HG03095 (cell line): ENCODE results near the gene UCN2.

Experiments used
- ATAC-seq: cut with Tn5 transposase; IDR thresholded peaks from one replicate; pipeline ENCODE4 v1.9.1; 2021; ENCODE audit warnings: moderate library complexity; ENCODE audit not compliant: unreplicated experiment

The UCN2 gene

DNA sequence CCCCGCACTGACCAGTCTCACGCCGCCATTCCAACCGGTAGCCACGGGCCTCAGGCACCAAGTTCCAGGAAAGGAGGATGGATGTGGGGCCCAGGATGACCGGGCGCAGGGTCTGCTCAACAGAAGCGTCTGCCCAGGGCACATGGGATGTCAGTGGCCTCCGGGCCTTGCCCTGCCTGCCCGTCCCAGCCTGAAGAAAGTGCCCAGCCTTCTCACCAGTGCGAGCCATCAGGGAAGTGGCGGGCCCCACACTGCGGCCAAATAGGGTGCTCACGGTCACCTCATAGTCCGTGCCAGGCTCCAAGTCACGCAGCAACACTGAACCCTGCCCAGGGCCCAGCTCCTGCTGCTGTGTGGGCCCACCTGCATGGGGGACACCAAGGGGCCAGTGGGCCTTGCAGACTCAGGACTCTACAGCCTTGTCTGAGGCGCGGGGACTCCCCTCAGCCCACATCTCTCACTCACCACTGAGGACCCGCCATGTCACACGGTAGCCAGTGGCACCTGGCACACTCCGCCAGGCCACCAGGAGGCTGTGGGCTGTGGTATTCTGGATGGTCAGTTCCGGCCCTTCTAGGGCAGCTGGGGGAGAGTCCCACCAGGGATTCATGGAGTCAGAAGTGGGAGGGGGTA is 28.4 kb upstream of the UCN2 start:
- no peak for ATAC-seq

DNA sequence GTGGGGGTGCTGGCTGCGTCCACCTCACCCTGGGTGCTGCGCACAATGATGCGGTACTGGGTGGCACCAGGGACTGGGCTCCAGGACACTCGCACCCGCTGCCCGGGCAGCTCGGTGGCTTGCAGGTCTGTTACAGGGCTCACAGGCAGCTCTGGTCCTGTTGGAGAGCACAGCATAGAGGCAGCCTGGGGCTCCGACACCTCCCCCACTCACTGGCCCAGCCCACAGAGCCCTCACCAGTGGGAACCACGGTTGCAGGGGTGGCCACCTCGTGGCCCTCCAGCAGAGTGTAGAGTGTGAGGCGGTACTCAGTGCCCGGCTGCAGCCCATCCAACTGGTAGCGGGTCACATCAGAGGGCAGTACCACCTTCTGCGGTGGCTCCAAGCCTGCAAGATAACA is 27.9 kb upstream of the UCN2 start:
- no peak for ATAC-seq

DNA sequence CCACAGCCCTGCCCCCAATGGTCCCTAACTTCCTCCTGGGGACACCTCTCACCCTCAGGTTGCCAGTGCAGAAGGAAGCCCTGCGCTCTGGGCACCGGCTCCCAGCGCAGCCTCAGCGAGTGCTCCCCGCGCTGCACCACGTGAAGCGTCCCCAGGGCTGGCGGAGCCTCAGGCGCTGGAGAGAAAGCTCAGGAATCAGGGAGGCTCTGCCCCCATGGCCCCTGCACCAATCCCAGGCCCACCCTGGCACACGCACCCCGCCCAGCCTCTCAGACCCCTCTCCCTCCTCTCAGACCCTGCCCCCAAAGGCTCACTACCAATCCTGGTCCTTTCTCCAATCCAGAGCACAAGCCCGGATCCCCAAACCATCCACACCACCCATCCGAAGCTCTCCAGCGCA is 24.6 kb upstream of the UCN2 start:
- ATAC-seq, result no peak

DNA sequence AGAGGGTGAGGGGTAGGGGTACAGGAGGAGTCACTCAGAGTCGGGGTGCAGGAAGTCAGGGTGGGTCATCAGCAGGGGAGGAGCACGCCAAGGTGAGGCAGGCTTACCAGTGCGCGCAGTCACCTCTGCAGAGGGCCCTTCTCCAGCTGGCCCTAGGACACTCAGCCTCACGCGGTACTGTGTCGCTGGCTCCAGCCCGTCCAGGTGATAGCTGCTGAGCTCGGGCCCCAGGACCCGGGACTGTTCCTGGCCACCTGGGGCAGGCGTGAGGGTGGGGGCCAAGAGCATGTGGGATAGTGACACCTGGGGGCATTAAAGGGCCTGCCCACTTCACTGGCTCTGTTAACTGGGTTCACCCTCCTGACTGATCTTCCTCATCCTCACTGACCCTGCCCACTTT is 24.1 kb upstream of the UCN2 start:
- ATAC-seq, result no peak

DNA sequence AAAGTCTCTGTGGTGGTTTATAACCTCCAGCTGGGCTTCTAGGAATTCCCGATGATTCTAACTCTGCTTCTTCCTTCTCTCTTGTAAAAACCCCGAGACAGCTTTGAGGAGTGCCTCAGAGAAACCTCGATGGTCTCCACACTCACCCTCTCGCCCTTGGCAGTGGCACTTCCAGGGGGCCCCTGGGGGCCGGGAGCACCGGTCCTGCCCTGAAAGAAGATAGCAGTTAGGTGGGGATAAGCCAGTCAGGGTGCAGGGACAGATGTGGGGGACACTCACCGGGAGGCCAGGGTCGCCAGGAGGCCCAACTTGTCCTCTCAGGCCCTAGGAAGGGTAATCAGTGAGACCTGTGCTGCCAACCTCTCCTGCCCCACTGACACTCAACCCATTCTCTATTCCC is 21.8 kb upstream of the UCN2 start:
- ATAC-seq, result no peak

DNA sequence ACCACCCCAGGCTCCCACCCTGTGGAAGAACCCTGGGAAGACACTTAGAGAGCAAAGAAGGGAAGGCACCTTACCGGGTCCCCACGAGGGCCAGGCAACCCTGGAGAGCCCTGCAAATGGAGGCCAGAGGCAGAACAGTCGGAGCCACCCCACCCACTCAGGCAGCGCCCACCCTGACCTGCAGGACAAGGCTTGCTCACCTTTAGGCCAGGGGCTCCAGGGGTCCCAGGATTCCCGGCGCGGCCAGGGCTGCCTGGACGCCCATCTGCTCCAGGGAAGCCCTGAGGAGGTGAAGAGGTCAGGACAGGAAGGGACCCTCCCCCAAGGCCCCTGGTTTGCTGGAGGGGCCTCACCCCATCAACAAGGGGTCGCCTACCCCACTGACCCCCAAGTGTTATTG is 21.3 kb upstream of the UCN2 start:
- ATAC-seq, result no peak

DNA sequence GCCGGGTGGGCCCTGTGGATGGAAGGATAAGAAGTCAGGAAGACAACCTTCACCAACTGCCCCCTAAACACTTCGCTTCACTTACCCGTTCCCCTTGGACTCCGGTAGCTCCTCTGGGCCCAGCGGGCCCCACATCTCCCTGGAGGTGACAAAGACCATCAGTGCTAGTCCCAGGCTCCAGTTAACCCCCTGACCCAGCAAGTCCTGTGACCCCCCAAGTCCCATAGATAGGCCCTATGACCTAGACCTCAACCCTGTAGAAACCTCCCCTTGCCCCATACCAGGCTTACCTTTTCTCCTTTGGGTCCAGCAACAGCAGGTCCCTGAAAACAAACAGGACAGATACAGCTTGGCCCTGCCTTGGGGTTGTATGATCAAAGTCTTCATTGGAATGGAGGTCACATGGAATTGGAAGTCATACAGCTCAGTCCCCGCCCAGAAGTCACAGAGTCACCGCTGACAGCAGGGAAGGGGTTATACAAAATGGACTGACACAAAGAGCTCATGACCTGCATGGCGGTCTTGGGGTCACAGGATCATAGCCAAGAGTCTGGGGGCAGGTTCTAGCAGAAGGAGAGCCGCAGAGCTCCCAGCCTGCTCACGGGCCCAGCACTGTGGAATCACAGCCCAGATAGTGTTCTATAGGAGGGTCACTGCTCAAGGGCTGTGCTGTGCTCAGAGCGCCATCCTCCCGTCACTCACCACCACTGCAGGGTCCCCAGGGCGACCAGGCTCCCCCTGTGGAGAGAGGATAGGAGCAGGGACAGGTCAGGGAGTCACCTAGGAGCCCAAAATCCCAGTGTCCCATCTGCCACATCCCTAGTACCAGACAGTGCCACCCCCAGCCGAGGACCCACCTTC is 18.3 kb upstream of the UCN2 start:
- ATAC-seq, result no peak

DNA sequence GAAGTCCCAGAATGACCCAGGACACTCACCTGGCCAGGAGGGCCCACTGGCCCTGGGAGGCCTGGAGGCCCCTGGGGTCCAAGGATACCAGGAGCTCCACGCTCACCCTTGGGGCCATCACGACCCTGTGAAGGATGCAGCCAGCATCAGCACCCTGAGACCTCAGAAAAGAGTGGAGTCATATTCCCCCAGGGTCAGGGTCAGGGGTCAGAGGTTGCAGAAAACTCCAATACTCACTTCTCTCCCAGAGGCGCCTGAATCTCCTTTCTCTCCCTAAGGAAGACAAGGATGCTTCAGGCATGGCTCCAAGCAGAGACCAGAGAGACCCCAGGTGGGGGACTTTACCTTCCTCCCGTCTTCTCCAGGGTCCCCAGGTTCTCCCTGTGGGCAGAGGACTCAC is 13.1 kb upstream of the UCN2 start:
- no peak for ATAC-seq

DNA sequence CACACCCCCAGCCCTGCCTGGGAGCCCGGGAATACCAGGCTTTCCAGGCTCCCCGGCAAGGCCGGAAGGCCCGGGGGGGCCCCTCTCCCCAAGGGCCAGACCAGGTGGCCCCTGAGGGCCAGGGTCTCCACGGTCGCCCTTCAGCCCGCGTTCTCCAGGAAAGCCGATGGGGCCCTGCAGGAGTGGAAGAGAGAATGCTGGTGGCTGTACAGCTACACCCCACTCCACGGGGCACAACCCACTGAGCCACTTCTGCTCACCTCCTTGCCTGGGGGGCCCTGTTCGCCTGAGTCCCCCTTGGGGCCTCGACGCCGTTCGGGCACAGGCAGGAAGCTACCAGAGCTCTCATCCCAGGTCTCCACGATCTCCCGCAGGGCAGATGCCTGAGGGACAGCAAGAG is 11.8 kb upstream of the UCN2 start:
- ATAC-seq, result no peak

DNA sequence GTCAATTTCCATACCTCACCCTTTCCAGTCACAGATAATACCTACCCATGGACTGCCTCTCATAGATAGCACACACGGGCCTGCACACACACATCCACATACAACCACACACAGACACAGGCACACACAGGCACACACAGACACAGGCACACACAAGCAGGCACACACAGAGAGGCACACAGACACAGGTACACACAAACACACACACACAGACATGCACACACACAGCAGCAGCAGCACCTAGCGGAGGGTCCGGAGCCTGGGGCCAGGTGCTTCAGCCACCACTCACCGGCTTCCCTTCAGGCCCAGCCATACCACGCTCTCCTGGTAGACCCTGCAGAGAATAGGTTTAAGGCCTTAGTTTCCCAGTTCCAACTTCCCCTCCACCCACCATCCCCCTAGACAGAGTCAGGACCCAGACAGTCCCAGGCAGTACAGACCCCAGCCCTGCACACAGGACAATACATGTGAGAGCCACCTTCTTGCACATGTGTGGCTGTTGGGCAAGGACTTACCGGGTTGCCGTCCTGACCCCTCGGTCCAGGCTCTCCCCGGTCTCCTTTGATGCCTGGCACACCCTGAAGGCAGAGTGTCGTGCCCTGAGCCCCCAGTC is 10.5 kb upstream of the UCN2 start:
- no peak for ATAC-seq

DNA sequence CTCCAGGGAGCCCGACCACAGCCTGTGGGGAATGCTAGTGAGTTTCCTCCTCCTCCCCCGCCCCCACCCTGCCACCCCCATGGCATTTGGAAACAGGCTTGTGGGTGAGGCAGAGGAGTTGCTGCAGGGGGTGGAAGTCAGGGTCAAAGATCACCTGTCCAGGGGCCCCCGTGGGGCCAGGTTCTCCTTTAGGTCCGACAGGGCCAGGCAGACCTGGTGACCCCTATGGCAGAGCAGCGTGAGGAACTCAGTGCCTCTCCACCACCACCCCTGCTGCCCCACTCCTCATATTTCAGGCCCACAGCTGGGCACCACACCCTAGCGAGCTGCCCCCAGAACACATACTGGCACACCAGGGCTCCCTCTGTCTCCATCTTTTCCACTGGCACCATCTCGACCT is 8.9 kb upstream of the UCN2 start:
- no peak for ATAC-seq

DNA sequence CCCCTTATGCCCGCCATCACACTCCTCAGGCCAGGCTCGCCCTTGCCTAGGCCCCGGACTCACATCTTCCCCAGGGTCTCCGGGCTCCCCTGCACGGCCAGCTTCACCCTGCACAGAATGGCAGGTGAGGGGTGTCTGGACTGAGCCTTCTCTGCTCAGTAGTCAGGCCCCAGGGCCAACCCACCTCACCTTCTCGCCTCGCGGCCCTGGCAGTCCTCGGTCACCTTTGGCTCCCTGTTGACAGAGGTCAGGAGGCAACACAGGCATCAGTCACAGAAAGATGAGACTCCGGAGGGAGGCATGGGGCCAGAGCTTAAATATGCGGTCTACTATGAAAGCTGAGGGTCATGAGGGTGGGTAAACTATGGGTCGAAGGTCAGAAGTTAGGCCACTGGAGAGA is 8.4 kb upstream of the UCN2 start:
- ATAC-seq, result no peak

DNA sequence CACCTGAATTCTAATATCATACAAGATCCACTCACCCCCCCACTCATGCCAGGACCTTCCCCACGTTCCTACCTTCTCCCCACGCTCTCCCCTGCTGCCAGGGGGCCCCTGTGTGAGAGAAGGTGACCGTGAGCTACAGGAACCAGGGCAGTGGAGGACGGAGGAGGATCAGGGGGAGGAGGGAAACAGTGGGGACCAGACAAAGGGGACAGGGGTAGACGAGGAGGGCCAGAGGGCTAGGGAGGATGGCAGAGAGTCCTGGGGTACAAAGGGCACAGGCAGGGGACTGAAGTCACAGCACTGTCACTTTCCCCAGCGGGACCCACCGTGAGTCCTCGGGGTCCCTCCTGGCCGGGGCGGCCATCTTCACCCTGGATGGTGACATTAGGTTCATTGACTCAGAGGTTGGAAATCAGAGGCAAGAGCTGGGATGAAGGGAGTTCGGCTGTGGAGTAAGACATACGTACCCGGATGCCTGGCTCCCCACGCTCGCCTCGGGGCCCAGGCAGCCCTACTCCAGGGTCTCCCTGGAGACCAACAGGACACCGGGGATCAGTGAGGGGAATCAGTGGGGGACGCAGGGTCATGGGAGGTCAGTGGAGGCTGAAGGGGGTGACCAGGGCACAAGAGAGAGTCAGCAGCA is 6.3 kb upstream of the UCN2 start:
- no peak for ATAC-seq

DNA sequence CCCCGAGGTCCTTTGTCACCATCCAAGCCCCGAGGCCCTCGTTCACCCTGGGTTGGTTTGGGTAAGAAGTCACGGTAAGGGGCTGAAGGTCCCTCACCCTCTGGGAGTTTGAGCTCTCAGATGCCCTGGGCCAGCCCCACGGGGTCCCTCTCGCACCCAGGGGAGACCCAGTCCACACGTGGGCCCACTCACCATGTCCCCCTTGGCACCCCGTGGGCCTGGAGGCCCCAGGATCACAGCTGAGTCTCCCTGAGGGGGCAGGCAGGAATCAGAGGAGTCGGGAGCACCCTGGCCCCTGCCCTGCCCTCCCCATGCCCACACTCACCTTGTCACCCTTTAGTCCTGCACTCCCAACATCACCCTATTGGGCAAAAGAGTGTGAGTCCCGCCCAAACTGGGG is 5.8 kb upstream of the UCN2 start:
- no peak for ATAC-seq

DNA sequence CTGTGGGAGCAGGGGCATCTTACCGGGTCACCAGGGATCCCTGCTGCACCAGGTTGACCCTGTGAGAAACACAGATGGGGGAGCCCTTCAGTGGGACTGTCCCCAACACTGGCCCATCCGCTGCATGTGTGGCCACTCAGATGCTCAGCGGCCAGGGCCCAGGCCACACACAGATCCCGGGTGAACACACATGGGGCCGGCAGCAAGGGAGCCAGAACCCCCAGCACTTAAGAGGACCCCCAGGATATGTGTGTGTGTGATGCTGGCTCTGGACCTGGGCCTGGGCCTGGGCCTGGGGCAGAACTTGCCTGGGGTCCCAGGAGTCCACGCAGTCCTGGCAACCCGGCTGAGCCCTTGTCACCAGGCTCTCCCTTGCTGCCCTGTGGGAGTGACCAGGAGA is 4.9 kb upstream of the UCN2 start:
- no peak for ATAC-seq

DNA sequence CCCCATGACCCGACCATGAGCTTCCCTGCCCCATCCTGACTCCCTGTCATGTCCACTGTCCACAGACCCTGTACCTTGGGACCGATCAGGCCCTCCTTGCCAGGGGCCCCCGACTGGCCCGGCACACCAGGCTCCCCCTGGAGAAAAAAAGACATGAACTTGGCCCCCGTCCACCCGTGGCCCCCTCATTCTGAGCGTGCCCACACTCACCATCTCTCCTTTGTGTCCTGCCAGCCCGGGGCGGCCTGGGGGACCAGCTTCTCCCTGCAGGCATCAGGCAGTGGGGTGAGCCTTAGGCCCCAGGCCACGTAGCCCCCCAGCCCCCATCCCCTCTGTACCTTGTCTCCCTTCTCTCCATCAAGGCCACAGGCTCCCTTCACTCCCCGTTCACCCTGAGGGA is 3.9 kb upstream of the UCN2 start:
- ATAC-seq, result no peak

DNA sequence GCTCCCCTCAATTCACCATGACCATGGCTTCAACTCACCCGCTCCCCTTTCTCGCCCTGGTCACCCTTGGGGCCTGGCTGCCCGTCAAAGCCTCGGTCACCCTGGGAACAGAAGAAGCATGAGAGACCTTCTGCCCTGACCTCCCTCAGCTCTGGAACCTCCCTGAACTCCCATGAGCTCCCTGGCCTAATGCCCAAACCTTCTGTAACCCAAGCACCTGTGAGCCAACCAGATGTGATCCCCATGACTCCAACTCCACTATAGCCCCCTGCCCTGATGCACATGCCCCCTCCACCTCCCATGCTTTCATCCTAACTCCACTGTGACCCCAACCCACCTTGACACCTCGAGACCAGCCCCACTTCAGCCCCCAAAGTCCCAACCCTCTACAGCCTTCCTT is 3.5 kb upstream of the UCN2 start:
- ATAC-seq, result no peak

DNA sequence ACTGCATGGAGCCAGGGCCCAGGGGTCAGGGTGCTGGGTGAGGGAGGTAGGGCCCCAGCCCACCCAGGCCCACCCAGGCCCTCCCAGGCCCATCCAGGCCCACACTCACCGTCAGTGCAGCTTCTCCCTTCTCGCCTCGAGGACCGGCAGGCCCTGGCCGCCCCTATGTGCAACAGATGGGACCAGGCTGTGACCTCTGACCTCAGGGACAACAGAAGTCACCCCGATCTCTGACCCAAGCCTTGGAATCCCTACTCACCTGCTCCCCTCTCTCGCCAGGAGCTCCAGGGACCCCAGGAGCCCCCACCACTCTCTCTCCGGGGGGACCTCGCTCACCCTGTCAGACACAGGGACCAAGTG is 2.8 kb upstream of the UCN2 start:
- ATAC-seq, result no peak

DNA sequence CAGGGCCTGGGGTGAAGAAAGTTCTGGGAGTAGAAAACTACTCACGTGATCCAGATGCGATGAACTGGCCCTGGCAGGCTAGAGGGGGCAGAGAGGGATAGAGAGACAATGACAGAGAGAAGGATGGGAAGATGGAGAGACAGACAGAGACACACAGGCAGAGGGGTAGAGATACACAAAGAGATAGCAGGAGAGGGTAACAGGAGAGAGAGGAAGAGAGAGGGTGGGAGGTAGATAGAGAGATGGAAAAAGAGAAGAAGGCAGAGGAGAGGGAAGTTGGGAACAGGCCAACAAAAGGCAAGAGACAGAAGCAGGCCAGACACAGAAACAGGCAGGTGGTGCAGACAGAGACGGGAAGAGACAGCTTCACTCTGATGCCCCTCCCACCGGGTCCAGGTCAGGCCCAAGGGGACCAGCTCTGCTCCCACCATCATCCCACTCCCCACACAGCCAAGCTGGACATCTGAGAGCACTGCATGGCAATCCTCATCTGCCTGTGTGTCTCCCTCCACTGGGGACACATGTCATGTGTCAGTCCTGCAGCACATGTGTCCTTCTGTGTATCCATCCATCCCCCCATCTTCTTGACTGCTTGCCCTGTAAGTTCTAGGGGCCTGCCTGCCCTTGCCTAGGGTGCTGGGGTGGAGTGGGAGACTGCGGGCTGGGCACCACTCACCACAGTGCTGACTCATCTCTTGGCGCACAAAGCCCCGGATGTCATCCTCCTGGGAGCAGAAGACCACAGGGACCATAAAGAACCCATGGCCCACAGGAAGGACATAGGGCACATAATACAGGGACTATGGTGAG is 2.2 kb upstream of the UCN2 start:
- ATAC-seq, result no peak

DNA sequence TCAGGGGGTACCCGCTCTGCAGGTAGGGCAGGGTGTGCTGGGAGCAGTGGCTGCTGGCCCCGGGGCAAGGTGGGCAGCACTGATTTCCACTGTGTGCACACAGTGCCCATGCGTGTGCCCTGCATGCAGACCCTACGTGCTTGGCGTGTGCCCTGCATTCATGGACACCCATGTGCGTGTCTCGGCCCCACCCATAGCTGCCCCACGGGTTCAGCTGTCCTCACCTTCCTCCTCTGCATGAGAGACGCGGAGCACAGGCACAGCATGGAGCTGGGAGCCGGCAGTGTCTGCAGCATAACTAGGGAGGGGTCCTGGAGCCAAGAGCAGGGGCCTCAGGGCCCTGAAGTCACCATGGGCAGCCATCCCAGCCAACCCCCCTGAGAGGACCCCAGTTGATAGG is 1.6 kb upstream of the UCN2 start:
- no peak for ATAC-seq

DNA sequence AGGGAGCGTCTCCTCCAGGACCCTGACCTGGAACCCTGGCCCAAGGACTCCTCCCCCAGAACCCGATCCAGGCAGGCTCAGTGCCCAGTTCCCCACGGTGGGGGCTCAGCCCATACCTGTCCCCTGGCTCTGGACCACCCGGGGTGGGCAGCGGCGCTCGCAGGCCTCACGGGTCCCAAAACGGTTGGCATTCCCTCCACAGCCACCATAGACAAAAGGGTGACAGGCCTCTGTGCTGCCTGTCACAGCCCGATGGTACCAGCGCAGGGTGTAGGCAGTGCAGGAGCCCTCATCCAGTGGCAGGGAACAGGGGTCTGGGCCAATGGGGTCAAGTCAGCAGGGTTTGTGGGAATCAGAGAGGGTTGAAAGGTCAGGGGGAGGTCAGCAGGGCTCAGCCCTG is 1.1 kb upstream of the UCN2 start:
- ATAC-seq, result no peak
